ENCODE data around the gene PTCD1. TPM values are rescaled to one million over a fixed set of nuclear protein-coding genes. Genes with fewer than 3 reads are reported as not detected.
"Not testable (repeated sequence)": the region's sequence is repeated elsewhere in the genome, so short reads cannot be mapped to it uniquely, and the experiment has no call there.

The PTCD1 gene
- total RNA-seq, 1 experiment from 2014 or later: 7.3 TPM

- H3K4me1 ChIP-seq (replicated peaks): no peaks in the 10 kb centered on the region
- H3K4me3 ChIP-seq: no peak overlapping the region
- peaks cover 96% of the 10 kb centered on the region for H3K36me3 ChIP-seq
- no peak overlapping the region for H3K27ac ChIP-seq
- H3K9me3 ChIP-seq (replicated peaks): no peaks in the 10 kb centered on the region
- no peak for DNase-seq (ENCODE audit: low read depth in 1 of 2, low spot score in 2 of 2)
- H3K27me3 ChIP-seq (replicated peaks): no peaks in the 10 kb centered on the region
Measured at GRCh38 chr7:99395616-99396327, 42.8 kb downstream of the PTCD1 start.

- no peak for DNase-seq (ENCODE audit: low read depth in 1 of 2, low spot score in 2 of 2)
- Histone ChIP-seq H3K9me3 (replicated peaks) (no peaks in the 10 kb centered on the region), H3K36me3 (peaks cover 96% of the 10 kb centered on the region), H3K27ac (no peak overlapping the region), H3K27me3 (replicated peaks) (no peaks in the 10 kb centered on the region), H3K4me3 (no peak overlapping the region), H3K4me1 (replicated peaks) (no peaks in the 10 kb centered on the region)
Measured at GRCh38 chr7:99394188-99394502, 44.5 kb downstream of the PTCD1 start.

- no peaks in the 10 kb centered on the region for H3K4me1 ChIP-seq (replicated peaks)
- no peak for DNase-seq (ENCODE audit: low read depth in 1 of 2, low spot score in 2 of 2)
- H3K27ac ChIP-seq: no peak overlapping the region
- H3K36me3 ChIP-seq: peaks cover 93% of the 10 kb centered on the region
- H3K9me3 ChIP-seq (replicated peaks): no peaks in the 10 kb centered on the region
- no peaks in the 10 kb centered on the region for H3K27me3 ChIP-seq (replicated peaks)
- no peak overlapping the region for H3K4me3 ChIP-seq
Measured at GRCh38 chr7:99393355-99394187, 45.0 kb downstream of the PTCD1 start.

- Histone ChIP-seq H3K27ac (no peak overlapping the region), H3K9me3 (replicated peaks) (no peaks in the 10 kb centered on the region), H3K27me3 (replicated peaks) (no peaks in the 10 kb centered on the region), H3K36me3 (peaks cover 93% of the 10 kb centered on the region), H3K4me1 (replicated peaks) (no peaks in the 10 kb centered on the region), H3K4me3 (no peak overlapping the region)
- no peak for DNase-seq (ENCODE audit: low read depth in 1 of 2, low spot score in 2 of 2)
Measured at GRCh38 chr7:99392659-99393354, 45.8 kb downstream of the PTCD1 start.

- peaks cover 90% of the 10 kb centered on the region for H3K36me3 ChIP-seq
Measured at GRCh38 chr7:99392046-99392445, 46.6 kb downstream of the PTCD1 start.

GRCh38 chr7:99390941-99391602, 47.5 kb downstream of the PTCD1 start:
- H3K36me3 ChIP-seq: peaks cover 92% of the 10 kb centered on the region
- H3K27me3 ChIP-seq (replicated peaks): no peaks in the 10 kb centered on the region
- H3K9me3 ChIP-seq (replicated peaks): no peaks in the 10 kb centered on the region
- DNase-seq (ENCODE audit: low read depth in 1 of 2, low spot score in 2 of 2): no peak
- H3K27ac ChIP-seq: no peak overlapping the region
- no peaks in the 10 kb centered on the region for H3K4me1 ChIP-seq (replicated peaks)
- no peak overlapping the region for H3K4me3 ChIP-seq

More at GRCh38 chr7:99392046-99392445, 46.6 kb downstream of the PTCD1 start:
- Histone ChIP-seq H3K27ac (no peak overlapping the region), H3K27me3 (replicated peaks) (no peaks in the 10 kb centered on the region), H3K4me1 (replicated peaks) (no peaks in the 10 kb centered on the region), H3K4me3 (no peak overlapping the region), H3K9me3 (replicated peaks) (no peaks in the 10 kb centered on the region)
- DNase-seq (ENCODE audit: low read depth in 1 of 2, low spot score in 2 of 2): no peak

GRCh38 chr7:99389772-99390171, 48.8 kb downstream of the PTCD1 start:
- H3K4me3 ChIP-seq: no peak overlapping the region
- no peaks in the 10 kb centered on the region for H3K9me3 ChIP-seq (replicated peaks)
- no peaks in the 10 kb centered on the region for H3K4me1 ChIP-seq (replicated peaks)
- H3K27me3 ChIP-seq (replicated peaks): no peaks in the 10 kb centered on the region
- H3K36me3 ChIP-seq: peaks cover 88% of the 10 kb centered on the region
- H3K27ac ChIP-seq: no peak overlapping the region
- no peak for DNase-seq (ENCODE audit: low read depth in 1 of 2, low spot score in 2 of 2)

- H3K27ac ChIP-seq: no peak overlapping the region
- no peak overlapping the region for H3K4me3 ChIP-seq
- H3K36me3 ChIP-seq: peaks cover 78% of the 10 kb centered on the region
Measured at GRCh38 chr7:99387912-99388311, 50.7 kb downstream of the PTCD1 start.

GRCh38 chr7:99387239-99387635, 51.4 kb downstream of the PTCD1 start:
- not testable (repeated sequence) for DNase-seq (ENCODE audit: low read depth in 1 of 2, low spot score in 2 of 2); H3K27ac ChIP-seq

More at GRCh38 chr7:99387912-99388311, 50.7 kb downstream of the PTCD1 start:
- Histone ChIP-seq H3K27me3 (replicated peaks) (no peaks in the 10 kb centered on the region), H3K4me1 (replicated peaks) (no peaks in the 10 kb centered on the region), H3K9me3 (replicated peaks) (no peaks in the 10 kb centered on the region)
- no peak for DNase-seq (ENCODE audit: low read depth in 1 of 2, low spot score in 2 of 2)

GRCh38 chr7:99386584-99387238, 51.9 kb downstream of the PTCD1 start:
- H3K27me3 ChIP-seq (replicated peaks): no peaks in the 10 kb centered on the region

More at GRCh38 chr7:99387239-99387635, 51.4 kb downstream of the PTCD1 start:
- not testable (repeated sequence) for H3K9me3 ChIP-seq (replicated peaks); H3K4me1 ChIP-seq (replicated peaks); H3K27me3 ChIP-seq (replicated peaks); H3K4me3 ChIP-seq
- peaks cover 71% of the 10 kb centered on the region for H3K36me3 ChIP-seq

GRCh38 chr7:99385564-99385963, 53.0 kb downstream of the PTCD1 start:
- Histone ChIP-seq H3K4me3 (no peak overlapping the region), H3K27me3 (replicated peaks) (no peaks in the 10 kb centered on the region), H3K9me3 (replicated peaks) (no peaks in the 10 kb centered on the region), H3K36me3 (peaks cover 68% of the 10 kb centered on the region), H3K4me1 (replicated peaks) (peaks cover 6% of the 10 kb centered on the region), H3K27ac (no peak overlapping the region)
- no peak for DNase-seq (ENCODE audit: low read depth in 1 of 2, low spot score in 2 of 2)

More at GRCh38 chr7:99386584-99387238, 51.9 kb downstream of the PTCD1 start:
- H3K27ac ChIP-seq: no peak overlapping the region
- DNase-seq (ENCODE audit: low read depth in 1 of 2, low spot score in 2 of 2): no peak
- H3K4me3 ChIP-seq: no peak overlapping the region
- no peaks in the 10 kb centered on the region for H3K4me1 ChIP-seq (replicated peaks)
- peaks cover 69% of the 10 kb centered on the region for H3K36me3 ChIP-seq
- H3K9me3 ChIP-seq (replicated peaks): no peaks in the 10 kb centered on the region

- H3K36me3 ChIP-seq: peaks cover 65% of the 10 kb centered on the region
- H3K4me1 ChIP-seq (replicated peaks): peaks cover 16% of the 10 kb centered on the region
- H3K27ac ChIP-seq: no peak overlapping the region
- H3K9me3 ChIP-seq (replicated peaks): no peaks in the 10 kb centered on the region
- H3K27me3 ChIP-seq (replicated peaks): no peaks in the 10 kb centered on the region
- no peak for DNase-seq (ENCODE audit: low read depth in 1 of 2, low spot score in 2 of 2)
- no peak overlapping the region for H3K4me3 ChIP-seq
Measured at GRCh38 chr7:99384523-99384922, 54.1 kb downstream of the PTCD1 start.

- H3K27ac ChIP-seq: no peak overlapping the region
- no peaks in the 10 kb centered on the region for H3K9me3 ChIP-seq (replicated peaks)
- H3K4me1 ChIP-seq (replicated peaks): peaks cover 23% of the 10 kb centered on the region
- no peaks in the 10 kb centered on the region for H3K27me3 ChIP-seq (replicated peaks)
- no peak overlapping the region for H3K4me3 ChIP-seq
- peaks cover 65% of the 10 kb centered on the region for H3K36me3 ChIP-seq
- DNase-seq (ENCODE audit: low read depth in 1 of 2, low spot score in 2 of 2): no peak
Measured at GRCh38 chr7:99383791-99384370, 54.7 kb downstream of the PTCD1 start.

All from SJSA1 (cell line).